Measurements from ENCODE around the gene CACNA1H.
"Not testable (repeated sequence)": the region's sequence is repeated elsewhere in the genome, so short reads cannot be mapped to it uniquely, and the experiment has no call there.

The CACNA1H gene

GRCh38 chr16:1256874-1257322 lies 104.0 kb downstream of the CACNA1H start:
- DNase-seq: no peak

GRCh38 chr16:1257561-1258224 lies 104.8 kb downstream of the CACNA1H start:
- no peak for DNase-seq

GRCh38 chr16:1258225-1258600 lies 105.3 kb downstream of the CACNA1H start:
- no peak for DNase-seq

- DNase-seq: no peak
Observed at GRCh38 chr16:1258906-1259759, 106.2 kb downstream of the CACNA1H start.

GRCh38 chr16:1259760-1260068 lies 106.8 kb downstream of the CACNA1H start:
- no peak for DNase-seq

GRCh38 chr16:1260101-1260680 lies 107.3 kb downstream of the CACNA1H start:
- DNase-seq: no peak

- no peak for DNase-seq
Observed at GRCh38 chr16:1261131-1261892, 108.4 kb downstream of the CACNA1H start.

- DNase-seq: no peak
Observed at GRCh38 chr16:1262210-1262845, 109.4 kb downstream of the CACNA1H start.

- no peak for DNase-seq
Observed at GRCh38 chr16:1262846-1263221, 109.9 kb downstream of the CACNA1H start.

- DNase-seq: no peak
Observed at GRCh38 chr16:1263591-1264344, 110.9 kb downstream of the CACNA1H start.

GRCh38 chr16:1264345-1265089 lies 111.6 kb downstream of the CACNA1H start:
- no peak for DNase-seq

GRCh38 chr16:1265090-1265630 lies 112.3 kb downstream of the CACNA1H start:
- no peak for DNase-seq

GRCh38 chr16:1265826-1266225 lies 112.9 kb downstream of the CACNA1H start:
- DNase-seq: no peak

- not testable (repeated sequence) for DNase-seq
Observed at GRCh38 chr16:1269418-1269817, 116.5 kb downstream of the CACNA1H start.

- DNase-seq: no peak
Observed at GRCh38 chr16:1271380-1271723, 118.4 kb downstream of the CACNA1H start.

Data from stimulated activated CD4-positive, alpha-beta T cell treated with anti-CD3 and anti-CD28 coated beads, Interleukin-15, amount 100 ng/mL, for 24 hours (primary cell).